Astrocyte of the cerebellum (primary cell): ENCODE results near the gene NIN.

ENCODE experiments used
- DNase-seq: peaks from one replicate; pipeline ENCODE4 v3.0.0-alpha.2; 2011; ENCODE audit warnings: low read depth
- H3K4me3 ChIP-seq: 2 replicates; pipeline ENCODE4 v1.5.1; 2011; ENCODE audit warnings: mild to moderate bottlenecking, low read depth, low read length, moderate library complexity
- in situ Hi-C: cut with HindIII; loops from 2 replicates; pipeline ENCODE4 v1.10.0; 2017; ENCODE audit warnings: low sequenced_read_pairs
- TF ChIP-seq, protein P1 (sequence below): IDR thresholded peaks from 2 replicates; pipeline ENCODE4 v1.5.1; 2012; ENCODE audit warnings: low read length, low read depth, moderate library complexity, mild to moderate bottlenecking; ENCODE audit errors: missing control alignments

The NIN gene

DNA sequence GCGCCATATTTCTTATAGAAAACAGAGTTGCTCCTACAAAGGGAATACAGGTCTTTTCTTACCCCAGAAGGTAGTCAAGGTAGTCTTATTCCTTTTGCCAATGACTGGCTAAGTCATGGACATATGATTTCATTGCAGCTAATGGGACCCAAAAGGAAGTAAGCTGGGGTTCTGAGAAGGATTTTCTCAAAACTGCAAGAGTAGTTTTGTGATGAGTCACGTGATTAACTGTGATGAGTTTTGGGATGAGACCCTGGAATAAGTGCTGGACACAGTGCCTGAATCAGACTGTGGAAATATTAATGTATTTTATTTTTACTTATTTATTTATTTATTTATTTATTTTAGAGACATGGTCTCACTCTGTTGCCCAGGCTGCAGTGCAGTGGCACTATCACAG is 13.4 kb upstream of the NIN start:
- DNase-seq = no peak
- in situ Hi-C loops = no loop called here
- no peak overlapping the region for H3K4me3 ChIP-seq
- TF ChIP-seq, protein P1, sequence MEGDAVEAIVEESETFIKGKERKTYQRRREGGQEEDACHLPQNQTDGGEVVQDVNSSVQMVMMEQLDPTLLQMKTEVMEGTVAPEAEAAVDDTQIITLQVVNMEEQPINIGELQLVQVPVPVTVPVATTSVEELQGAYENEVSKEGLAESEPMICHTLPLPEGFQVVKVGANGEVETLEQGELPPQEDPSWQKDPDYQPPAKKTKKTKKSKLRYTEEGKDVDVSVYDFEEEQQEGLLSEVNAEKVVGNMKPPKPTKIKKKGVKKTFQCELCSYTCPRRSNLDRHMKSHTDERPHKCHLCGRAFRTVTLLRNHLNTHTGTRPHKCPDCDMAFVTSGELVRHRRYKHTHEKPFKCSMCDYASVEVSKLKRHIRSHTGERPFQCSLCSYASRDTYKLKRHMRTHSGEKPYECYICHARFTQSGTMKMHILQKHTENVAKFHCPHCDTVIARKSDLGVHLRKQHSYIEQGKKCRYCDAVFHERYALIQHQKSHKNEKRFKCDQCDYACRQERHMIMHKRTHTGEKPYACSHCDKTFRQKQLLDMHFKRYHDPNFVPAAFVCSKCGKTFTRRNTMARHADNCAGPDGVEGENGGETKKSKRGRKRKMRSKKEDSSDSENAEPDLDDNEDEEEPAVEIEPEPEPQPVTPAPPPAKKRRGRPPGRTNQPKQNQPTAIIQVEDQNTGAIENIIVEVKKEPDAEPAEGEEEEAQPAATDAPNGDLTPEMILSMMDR = no peak

DNA sequence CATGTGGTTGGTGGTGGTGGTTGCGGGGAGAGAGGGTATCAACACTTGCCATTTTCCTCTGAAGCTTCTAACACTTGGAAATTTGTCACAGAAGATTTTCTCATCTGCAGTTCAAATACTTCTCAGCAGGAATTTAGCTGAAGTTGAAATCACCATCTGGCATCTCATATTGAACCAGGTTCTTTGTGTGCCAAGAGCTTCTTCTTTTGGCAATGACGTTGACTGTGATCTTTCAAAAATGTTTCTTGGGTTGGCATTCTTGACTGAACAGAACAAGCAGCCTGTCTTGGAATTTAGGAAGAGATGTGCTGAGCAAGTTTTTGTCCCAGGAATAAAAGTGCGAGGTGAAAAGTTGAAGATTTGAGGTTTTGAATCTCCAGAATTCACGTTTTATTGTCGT is 8.7 kb upstream of the NIN start:
- in situ Hi-C loops = no loop called here
- TF ChIP-seq, protein P1 = no peak
- no peak for DNase-seq
- H3K4me3 ChIP-seq = no peak overlapping the region

DNA sequence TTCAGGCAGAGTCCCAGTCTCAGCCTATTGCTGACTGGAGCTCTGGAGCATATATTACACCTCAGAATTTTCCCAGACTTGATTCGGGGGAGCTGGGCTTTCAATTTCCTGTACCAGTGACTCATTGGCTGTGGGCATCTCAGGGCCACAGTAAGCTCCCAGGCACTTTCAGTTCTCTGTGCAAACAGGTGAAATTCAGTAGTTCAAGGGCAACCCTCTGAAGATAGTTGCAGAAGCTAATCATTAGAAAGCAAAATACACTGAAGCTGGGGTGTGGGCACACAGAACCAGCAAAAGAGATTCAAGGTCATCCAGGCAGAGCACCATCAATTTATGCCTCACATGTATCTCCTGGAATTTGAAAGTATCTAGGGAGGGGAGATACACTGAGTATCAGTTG is 8.1 kb upstream of the NIN start:
- TF ChIP-seq, protein P1 = no peak
- DNase-seq = no peak
- no peak overlapping the region for H3K4me3 ChIP-seq
- in situ Hi-C loops = no loop called here

DNA sequence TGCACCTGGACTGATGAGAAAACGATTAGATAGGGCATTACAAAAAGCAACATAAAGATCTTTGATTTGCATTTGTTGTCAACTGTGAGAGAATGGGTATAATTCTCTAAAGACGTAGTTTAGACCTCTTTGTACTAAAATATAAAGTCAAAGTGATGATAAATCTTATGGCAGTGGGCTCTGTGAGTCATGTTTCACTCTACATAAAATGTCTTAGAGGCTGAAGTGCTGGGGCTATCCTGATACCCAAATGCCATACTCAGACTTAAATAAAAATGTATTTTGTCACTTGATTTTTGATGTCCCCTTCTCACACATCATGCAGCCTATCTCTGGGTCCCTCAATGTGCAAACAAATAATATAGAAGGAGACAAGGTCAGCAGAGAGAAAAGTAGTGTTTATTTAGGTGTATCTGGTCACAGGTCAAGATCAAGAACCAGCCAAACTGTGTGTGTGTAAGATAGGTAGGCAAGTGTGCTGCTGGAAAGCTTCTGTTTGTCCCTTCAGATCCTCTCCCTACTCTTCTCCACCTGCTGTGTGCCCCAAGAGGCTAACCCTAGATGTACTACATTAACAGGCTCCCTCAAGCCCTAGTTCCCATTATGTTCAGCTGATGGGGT is 7.0 kb upstream of the NIN start:
- no peak for DNase-seq
- H3K4me3 ChIP-seq = no peak overlapping the region
- in situ Hi-C loops = no loop called here
- TF ChIP-seq, protein P1 = no peak

DNA sequence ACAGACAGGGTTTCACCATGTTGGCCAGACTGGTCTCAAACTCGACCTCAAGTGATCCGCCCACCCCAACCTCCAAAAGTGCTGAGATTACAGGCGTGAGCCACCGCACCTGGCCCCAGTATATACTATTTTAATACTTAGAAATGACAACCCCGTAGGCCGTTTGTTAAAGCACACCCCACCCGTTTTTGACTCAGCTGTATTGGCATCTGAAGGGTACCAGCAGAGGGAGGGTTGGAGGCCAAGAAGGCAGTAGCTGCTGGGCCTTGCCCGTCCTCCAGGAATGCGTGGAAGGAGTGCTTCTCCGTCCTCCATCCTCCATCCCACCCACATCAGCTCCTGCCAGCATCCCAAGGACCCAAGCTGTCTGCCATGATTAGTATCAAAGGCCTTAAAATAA is 6.3 kb upstream of the NIN start:
- no peak for DNase-seq
- TF ChIP-seq, protein P1 = no peak
- H3K4me3 ChIP-seq = no peak overlapping the region
- in situ Hi-C loops = no loop called here

DNA sequence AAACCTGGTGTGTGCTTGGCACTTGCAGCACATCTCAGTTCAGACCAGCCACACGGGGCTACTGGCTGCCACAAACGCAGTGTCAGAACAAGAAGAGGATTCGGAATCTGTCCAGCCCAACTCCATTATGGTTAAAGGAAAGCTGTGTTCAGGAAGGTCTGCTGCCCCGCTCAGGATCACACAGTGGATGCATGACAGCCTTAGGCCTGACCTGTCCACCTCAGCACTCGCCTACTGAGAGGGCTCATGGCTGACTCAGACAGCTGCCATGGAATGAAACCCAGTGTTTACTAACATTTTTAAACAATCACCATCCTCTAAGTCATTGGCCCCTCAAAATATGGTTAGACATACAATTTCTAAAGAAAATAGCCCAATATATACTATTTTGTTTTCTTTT is 5.6 kb upstream of the NIN start:
- H3K4me3 ChIP-seq = no peak overlapping the region
- DNase-seq = no peak
- in situ Hi-C loops = no loop called here
- TF ChIP-seq, protein P1 = no peak
